ENCODE results near the gene GSTO1.

GRCh38 chr10:104286939-104287338 lies 32.2 kb downstream of the GSTO1 start:
- no peak for TF ChIP-seq CTCF (tag by site-specific recombination; IDR thresholded peaks at IDR 0.05)
- TF ChIP-seq PRDM1 (tag by site-specific recombination; IDR thresholded peaks at IDR 0.05): no peak
- no peak for TF ChIP-seq ZNF513 (tag by site-specific recombination; IDR thresholded peaks at IDR 0.05)
- no peak for TF ChIP-seq YY1 (tag by site-specific recombination; IDR thresholded peaks at IDR 0.05)
- no peak for TF ChIP-seq ZBTB17 (tag by site-specific recombination; IDR thresholded peaks at IDR 0.05)
